Stomach (tissue), 9 donors: Measurements from ENCODE around the gene SHF. TPM values are rescaled to one million over a fixed set of nuclear protein-coding genes. Genes with fewer than 3 reads are reported as not detected.

ENCODE experiments used
- DNase-seq, 2 donors: peaks; one replicate each; pipeline versions ENCODE4 v3.0.0 to v3.0.0-alpha.2; 2013 to 2019
- H3K27ac ChIP-seq, 5 donors: fragments of 200-600 bp in 4 of 5; sonication (generic) in 4 of 5; one replicate each; pipeline ENCODE4 v1.5.1; 2013 to 2019; ENCODE audit warnings: mild to moderate bottlenecking in 1 of 5, moderate library complexity in 1 of 5
- H3K27me3 ChIP-seq, 3 donors: fragments of 200-600 bp; sonication (generic); one replicate each; pipeline ENCODE4 v1.5.1; 2017 to 2019; ENCODE audit warnings: mixed run types in 1 of 3
- H3K36me3 ChIP-seq, 4 donors: fragments of 200-600 bp; sonication (generic); 1 replicate in 3 of 4; 2 replicates in 1 of 4; pipeline ENCODE4 v1.5.1; 2016 to 2019
- H3K4me1 ChIP-seq, 4 donors: fragments of 200-600 bp; sonication (generic); one replicate each; pipeline ENCODE4 v1.5.1; 2016 to 2019
- H3K4me3 ChIP-seq, 4 donors: fragments of 200-600 bp; sonication (generic) in 3 of 4; one replicate each; pipeline ENCODE4 v1.5.1; 2016 to 2019; ENCODE audit warnings: mild to moderate bottlenecking in 1 of 4
- H3K9me3 ChIP-seq, 4 donors: fragments of 200-600 bp; sonication (generic); one replicate each; pipeline ENCODE4 v1.5.1; 2016 to 2019
- CTCF ChIP-seq, 7 experiments: fragments of 450-650 bp in 4 of 7; fragments of 200-600 bp in 3 of 7; sonication (generic) in 3 of 7; IDR thresholded peaks; one replicate each; pipeline ENCODE4 v1.5.1; 2016 to 2019; ENCODE audit warnings: antibody characterized with exemption in 7 of 7, control low read depth in 2 of 7, mild to moderate bottlenecking in 1 of 7
- EP300 ChIP-seq: sonication (generic); formaldehyde crosslinking; IDR thresholded peaks from one replicate; pipeline ENCODE4 v1.6.1; 2017; ENCODE audit warnings: antibody characterized with exemption
- POLR2A ChIP-seq, 4 donors: fragments of 450-650 bp; IDR thresholded peaks; one replicate each; pipeline ENCODE4 v1.6.1; 2016; ENCODE audit warnings: antibody characterized with exemption in 4 of 4, control low read depth in 2 of 4, mild to moderate bottlenecking in 1 of 4, moderate library complexity in 1 of 4
- POLR2AphosphoS5 ChIP-seq, 3 donors: sonication (generic); formaldehyde crosslinking; IDR thresholded peaks; one replicate each; pipeline ENCODE4 v1.6.1; 2016; ENCODE audit warnings: antibody characterized with exemption in 3 of 3
- WGBS, 5 donors: extraction: QIAGEN DNeasy Blood & Tissue Kit in 3 of 5; methylation state at CpG; one replicate each; pipeline versions ENCODE4 v1.1.5 to v1.1.7; 2013 to 2018; 5-methylcytosine and 5-hydroxymethylcytosine counted together
- intact Hi-C: fragments of 100-400 bp; cut with DNase I; formaldehyde crosslinking; loops from one replicate; pipeline ENCODE4 v1.15.1; 2023; ENCODE audit warnings: low total_unique reads
- polyA plus RNA-seq, 3 donors: library from polyadenylated mRNA; stranded (reverse); fragments of 200-250 nt; gene quantifications; one replicate each; pipeline ENCODE4 v1.2.3, GENCODE V29; 2013
- total RNA-seq, 5 donors: library from RNA; depleted of rRNA; stranded (reverse); fragments of >200 nt; gene quantifications; one replicate each; pipeline versions ENCODE4 v1.1.0 to v1.2.3, GENCODE V29; 2014 to 2016
- donor health status: healthy with polysubstance abuse.
- donor health status: Bipolar disorder and iron deficiency.
- donor health status: healthy.

The SHF gene
- total and polyA plus RNA-seq, 8 donors = 0.43 to 15.9 (median 6.1) TPM

- Histone ChIP-seq H3K36me3 (no peaks in the 10 kb centered on the region), H3K4me3 (peak overlapping the region; percentile 55 to 65 (median 58)), H3K27ac (peak overlapping the region; percentile 88 to 99 (median 97)), H3K4me1 (peaks cover 0 to 26% (median 14%) of the 10 kb centered on the region in 4 donors), H3K27me3 (no peaks in the 10 kb centered on the region), H3K9me3 (no peaks in the 10 kb centered on the region)
- peak; percentile 96 to 99 for DNase-seq
- intact Hi-C loops = no loop called here
- 0 to 1% (median 0%) methylated on average over 31 to 42 of the region's 42 CpGs for WGBS, 5 donors
- no peak for TF ChIP-seq EP300
- TF ChIP-seq POLR2AphosphoS5 (IDR thresholded peaks at IDR 0.05) = peak; percentile 82 to 98 (median 98)
- peak in 2 of 4 donors; percentile 85 to 90 for TF ChIP-seq POLR2A (IDR thresholded peaks at IDR 0.05)
- TF ChIP-seq CTCF (IDR thresholded peaks at IDR 0.05) = peak in 5 of 7 experiments; percentile 44 to 82 (median 70)
These were observed 10.8 kb upstream of the SHF start for GRCh38 chr15:45198337-45199135.

- no peaks in the 10 kb centered on the region for H3K9me3 ChIP-seq
- H3K4me3 ChIP-seq = peak overlapping the region in 1 of 4 donors; percentile 58
- H3K27ac ChIP-seq = no peak overlapping the region
These were observed 9.7 kb upstream of the SHF start for GRCh38 chr15:45197512-45197911.

GRCh38 chr15:45187578-45187893 is 230 bp downstream of the SHF start:
- TF ChIP-seq POLR2AphosphoS5 (IDR thresholded peaks at IDR 0.05) (no peak), EP300 (no peak), POLR2A (IDR thresholded peaks at IDR 0.05) (no peak), CTCF (IDR thresholded peaks at IDR 0.05) (no peak)
- DNase-seq = no peak
- H3K9me3 ChIP-seq = no peaks in the 10 kb centered on the region
- peak overlapping the region; percentile 68 to 86 (median 74) for H3K4me3 ChIP-seq
- no peaks in the 10 kb centered on the region for H3K36me3 ChIP-seq
- H3K27me3 ChIP-seq = peaks cover 0 to 14% (median 0%) of the 10 kb centered on the region in 3 donors
- 0 to 5% (median 1%) methylated on average over 8 to 36 of the region's 43 CpGs; no CpG with 5 or more reads in 1 of the 5 donors for WGBS, 5 donors
- H3K27ac ChIP-seq = peak overlapping the region; percentile 33 to 92 (median 83)
- H3K4me1 ChIP-seq = peaks cover 17 to 51% (median 30%) of the 10 kb centered on the region in 4 donors
- intact Hi-C loops = no loop called here

More at GRCh38 chr15:45197512-45197911, 9.7 kb upstream of the SHF start:
- intact Hi-C loops = no loop called here
- no peak for DNase-seq
- Histone ChIP-seq H3K4me1 (peaks cover 0 to 26% (median 14%) of the 10 kb centered on the region in 4 donors), H3K36me3 (no peaks in the 10 kb centered on the region), H3K27me3 (no peaks in the 10 kb centered on the region)
- no peak for TF ChIP-seq POLR2AphosphoS5 (IDR thresholded peaks at IDR 0.05)
- TF ChIP-seq CTCF (IDR thresholded peaks at IDR 0.05) = no peak
- no peak for TF ChIP-seq EP300
- TF ChIP-seq POLR2A (IDR thresholded peaks at IDR 0.05) = no peak
- WGBS, 5 donors = 87 to 99% (median 91%) methylated on average over 3 of the region's 3 CpGs

- intact Hi-C loops = no loop called here
- H3K27ac ChIP-seq = peak overlapping the region; percentile 1 to 92 (median 83)
- H3K4me1 ChIP-seq = peaks cover 17 to 51% (median 30%) of the 10 kb centered on the region in 4 donors
- 19 to 35% (median 26%) methylated on average over 19 to 42 of the region's 42 CpGs for WGBS, 5 donors
- H3K9me3 ChIP-seq = no peaks in the 10 kb centered on the region
- H3K4me3 ChIP-seq = peak overlapping the region; percentile 68 to 86 (median 74)
- DNase-seq = peak in 1 of 2 donors; percentile 53
- H3K27me3 ChIP-seq = peaks cover 0 to 14% (median 0%) of the 10 kb centered on the region in 3 donors
- no peaks in the 10 kb centered on the region for H3K36me3 ChIP-seq
- no peak for TF ChIP-seq CTCF (IDR thresholded peaks at IDR 0.05)
- TF ChIP-seq POLR2A (IDR thresholded peaks at IDR 0.05) = no peak
- no peak for TF ChIP-seq EP300
- no peak for TF ChIP-seq POLR2AphosphoS5 (IDR thresholded peaks at IDR 0.05)
These were observed 792 bp downstream of the SHF start for GRCh38 chr15:45186771-45187577.
